Measurements from ENCODE around the gene MYL6. TPM values are rescaled to one million over a fixed set of nuclear protein-coding genes. Genes with fewer than 3 reads are reported as not detected.
A peak's percentile ranks its signal among the peaks of the same experiment; 100 is the strongest.

MYL6 gene
- total and polyA plus RNA-seq, 9 of the 15 experiments (the other 6 are each of a cell fraction or from before 2014, with no cell fraction given) = 557 to 1,664 (median 958) TPM

DNA sequence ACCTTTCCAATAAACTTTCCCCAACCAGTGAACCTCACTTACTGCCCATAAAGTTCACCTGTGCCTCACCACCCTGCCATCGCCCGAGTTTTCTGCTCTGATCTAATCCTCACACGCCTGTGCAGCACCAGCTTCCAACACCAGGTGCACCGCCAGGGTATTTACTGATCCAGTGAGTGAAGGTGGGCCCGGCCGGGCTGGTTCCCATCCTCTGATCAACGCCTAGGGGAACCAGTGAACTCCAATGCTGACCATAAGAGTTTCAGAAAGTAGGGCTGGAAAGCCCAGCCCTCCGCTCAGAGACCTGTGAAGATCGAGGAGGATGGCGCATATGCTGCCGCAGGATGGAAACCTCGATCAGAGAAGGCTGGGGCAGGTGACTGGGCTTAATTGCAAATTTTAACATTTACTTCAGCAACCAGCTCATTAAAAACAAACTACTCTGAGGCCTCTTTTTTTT, 6.5 kb upstream of the MYL6 start (continued):
- TF ChIP-seq FOXK2 (conservative IDR thresholded peaks at IDR 0.05 in 1 of 2, IDR thresholded peaks at IDR 0.05 in 1 of 2; ENCODE audit: low read depth in 2 of 2) = 0 out of 4 replicates have a peak, but pooled peaks of 1 of the 2 experiments have one; percentile 33
- no peak for TF ChIP-seq AFF1 (IDR thresholded peaks at IDR 0.05; ENCODE audit: low read depth in 1 of 2, partially characterized antibody in 2 of 2)
- TF ChIP-seq ZBTB7A (IDR thresholded peaks at IDR 0.05; ENCODE audit: borderline replicate concordance, control insufficient read depth, low read depth, low read length) = peak; percentile 32; the same call in 1 of the 2 replicates
- TF ChIP-seq TBP (optimal IDR thresholded peaks at IDR 0.05; ENCODE audit: low read depth, low read length) = peak; percentile 72
- TF ChIP-seq FOXA3 (CRISPR knock-in tag; conservative IDR thresholded peaks at IDR 0.05 in 1 of 2, IDR thresholded peaks at IDR 0.05 in 1 of 2) = 0 out of 4 replicates have a peak, but pooled peaks of 1 of the 2 experiments have one; percentile 70
- 0 out of 2 replicates have a peak, but pooled peaks have one; percentile 17 for TF ChIP-seq NR2C2 (CRISPR knock-in tag; IDR thresholded peaks at IDR 0.05)
- no peak for TF ChIP-seq NR2C2 (tag; IDR thresholded peaks at IDR 0.05)
- TF ChIP-seq, protein P1, sequence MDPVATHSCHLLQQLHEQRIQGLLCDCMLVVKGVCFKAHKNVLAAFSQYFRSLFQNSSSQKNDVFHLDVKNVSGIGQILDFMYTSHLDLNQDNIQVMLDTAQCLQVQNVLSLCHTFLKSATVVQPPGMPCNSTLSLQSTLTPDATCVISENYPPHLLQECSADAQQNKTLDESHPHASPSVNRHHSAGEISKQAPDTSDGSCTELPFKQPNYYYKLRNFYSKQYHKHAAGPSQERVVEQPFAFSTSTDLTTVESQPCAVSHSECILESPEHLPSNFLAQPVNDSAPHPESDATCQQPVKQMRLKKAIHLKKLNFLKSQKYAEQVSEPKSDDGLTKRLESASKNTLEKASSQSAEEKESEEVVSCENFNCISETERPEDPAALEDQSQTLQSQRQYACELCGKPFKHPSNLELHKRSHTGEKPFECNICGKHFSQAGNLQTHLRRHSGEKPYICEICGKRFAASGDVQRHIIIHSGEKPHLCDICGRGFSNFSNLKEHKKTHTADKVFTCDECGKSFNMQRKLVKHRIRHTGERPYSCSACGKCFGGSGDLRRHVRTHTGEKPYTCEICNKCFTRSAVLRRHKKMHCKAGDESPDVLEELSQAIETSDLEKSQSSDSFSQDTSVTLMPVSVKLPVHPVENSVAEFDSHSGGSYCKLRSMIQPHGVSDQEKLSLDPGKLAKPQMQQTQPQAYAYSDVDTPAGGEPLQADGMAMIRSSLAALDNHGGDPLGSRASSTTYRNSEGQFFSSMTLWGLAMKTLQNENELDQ (CRISPR knock-in tag; IDR thresholded peaks at IDR 0.05; ENCODE audit: borderline replicate concordance) = no peak
- TF ChIP-seq NFIC (IDR thresholded peaks at IDR 0.05) = 0 out of 2 replicates have a peak, but pooled peaks have one; percentile 13
- TF ChIP-seq NFE2L1 (tag; IDR thresholded peaks at IDR 0.05; ENCODE audit: borderline replicate concordance, low read depth) = no peak
- no peak for TF ChIP-seq BRCA1 (IDR thresholded peaks at IDR 0.05)
- no peak for TF ChIP-seq BRCA1 (CRISPR knock-in tag; IDR thresholded peaks at IDR 0.05)
- TF ChIP-seq ZNF212 (CRISPR knock-in tag; IDR thresholded peaks at IDR 0.05) = no peak
- no peak for TF ChIP-seq HLTF (IDR thresholded peaks at IDR 0.05)
- no peak for TF ChIP-seq NELFE (IDR thresholded peaks at IDR 0.05; ENCODE audit: insufficient read depth, insufficient read length)

All from K562 (cell line).